Measurements from ENCODE around the gene SMARCAL1. TPM values are rescaled to one million over a fixed set of nuclear protein-coding genes. Genes with fewer than 3 reads are reported as not detected.

The SMARCAL1 gene
- polyA plus RNA-seq, 1 donor from 2014 or later, result 7.5 TPM

GRCh38 chr2:216480221-216480620 lies 67.9 kb downstream of the SMARCAL1 start:
- no peak overlapping the region for H3K4me3 ChIP-seq (ENCODE audit: low read length)
- H3K9ac ChIP-seq (ENCODE audit: low read length), result no peak overlapping the region
- no peak overlapping the region for H2AFZ ChIP-seq (ENCODE audit: low read depth, low read length)
- H4K20me1 ChIP-seq (ENCODE audit: insufficient read depth), result no peaks in the 10 kb centered on the region
- no peaks in the 10 kb centered on the region for H3K9me3 ChIP-seq (ENCODE audit: low read length)
- H3K36me3 ChIP-seq (ENCODE audit: insufficient read depth, low read length), result peaks cover 3% of the 10 kb centered on the region
- no peak overlapping the region for H3K27ac ChIP-seq (ENCODE audit: low read length)
- H3K27me3 ChIP-seq (ENCODE audit: insufficient read depth, low read depth, low read length), result no peaks in the 10 kb centered on the region
- H3K4me2 ChIP-seq (ENCODE audit: low read length), result no peak overlapping the region
- no peaks in the 10 kb centered on the region for H3F3A ChIP-seq (ENCODE audit: insufficient read depth, low read length, poor library complexity, severe bottlenecking)
- TF ChIP-seq SMC3 (conservative IDR thresholded peaks at IDR 0.05; ENCODE audit: poor library complexity) (no peak), EZH2 (IDR thresholded peaks at IDR 0.05; ENCODE audit: borderline replicate concordance, insufficient read depth, low read length, poor library complexity, severe bottlenecking) (no peak), MXI1 (conservative IDR thresholded peaks at IDR 0.05; ENCODE audit: poor library complexity, severe bottlenecking) (no peak), CTCF (IDR thresholded peaks at IDR 0.05; ENCODE audit: poor library complexity, severe bottlenecking) (no peak), POLR2AphosphoS5 (IDR thresholded peaks at IDR 0.05) (no peak), RAD21 (conservative IDR thresholded peaks at IDR 0.05) (no peak), TAF1 (IDR thresholded peaks at IDR 0.05; ENCODE audit: low read depth) (no peak), REST (IDR thresholded peaks at IDR 0.05; ENCODE audit: borderline replicate concordance) (no peak), EP300 (conservative IDR thresholded peaks at IDR 0.05; ENCODE audit: poor library complexity, severe bottlenecking) (no peak)
- H3K79me2 ChIP-seq (replicated peaks; ENCODE audit: insufficient read depth, low read length), result no peaks in the 10 kb centered on the region
- H3K9me2 ChIP-seq (ENCODE audit: insufficient read depth, low read length), result no peaks in the 10 kb centered on the region

GRCh38 chr2:216482640-216483039 lies 70.4 kb downstream of the SMARCAL1 start:
- no peak for TF ChIP-seq RAD21 (conservative IDR thresholded peaks at IDR 0.05)
- no peak for TF ChIP-seq CTCF (IDR thresholded peaks at IDR 0.05; ENCODE audit: poor library complexity, severe bottlenecking)
- TF ChIP-seq TAF1 (IDR thresholded peaks at IDR 0.05; ENCODE audit: low read depth), result no peak
- TF ChIP-seq MXI1 (conservative IDR thresholded peaks at IDR 0.05; ENCODE audit: poor library complexity, severe bottlenecking), result no peak
- no peak for TF ChIP-seq POLR2AphosphoS5 (IDR thresholded peaks at IDR 0.05)
- no peak for TF ChIP-seq SMC3 (conservative IDR thresholded peaks at IDR 0.05; ENCODE audit: poor library complexity)
- TF ChIP-seq EP300 (conservative IDR thresholded peaks at IDR 0.05; ENCODE audit: poor library complexity, severe bottlenecking), result no peak
- no peak for TF ChIP-seq REST (IDR thresholded peaks at IDR 0.05; ENCODE audit: borderline replicate concordance)
- no peak overlapping the region for H3K4me3 ChIP-seq (ENCODE audit: low read length)

More at GRCh38 chr2:216482640-216483039, 70.4 kb downstream of the SMARCAL1 start:
- no peaks in the 10 kb centered on the region for H4K20me1 ChIP-seq (ENCODE audit: insufficient read depth)
- H3F3A ChIP-seq (ENCODE audit: insufficient read depth, low read length, poor library complexity, severe bottlenecking), result no peaks in the 10 kb centered on the region
- H3K9me2 ChIP-seq (ENCODE audit: insufficient read depth, low read length), result no peaks in the 10 kb centered on the region
- no peak overlapping the region for H3K9ac ChIP-seq (ENCODE audit: low read length)
- no peak overlapping the region for H3K4me2 ChIP-seq (ENCODE audit: low read length)
- H3K9me3 ChIP-seq (ENCODE audit: low read length), result no peaks in the 10 kb centered on the region
- no peak overlapping the region for H3K27ac ChIP-seq (ENCODE audit: low read length)
- no peaks in the 10 kb centered on the region for H3K27me3 ChIP-seq (ENCODE audit: insufficient read depth, low read depth, low read length)
- H3K36me3 ChIP-seq (ENCODE audit: insufficient read depth, low read length), result peaks cover 3% of the 10 kb centered on the region
- H2AFZ ChIP-seq (ENCODE audit: low read depth, low read length), result no peak overlapping the region
- no peaks in the 10 kb centered on the region for H3K79me2 ChIP-seq (replicated peaks; ENCODE audit: insufficient read depth, low read length)

All from neural cell (in vitro differentiated cells).